Measurements from ENCODE around the gene TLR2. TPM values are rescaled to one million over a fixed set of nuclear protein-coding genes. Genes with fewer than 3 reads are reported as not detected.

The TLR2 gene
- total RNA-seq, 1 donor from 2014 or later: 0.46 TPM

GRCh38 chr4:153643406-153644383 lies 40.4 kb upstream of the TLR2 start:
- Mint-ChIP-seq H3K4me3 (ENCODE audit: unreplicated experiment) (no peak overlapping the region), H3K9me3 (ENCODE audit: unreplicated experiment) (peaks cover 4% of the 10 kb centered on the region), H3K27ac (ENCODE audit: unreplicated experiment) (no peak overlapping the region), H3K4me1 (ENCODE audit: unreplicated experiment) (peaks cover 12% of the 10 kb centered on the region), H3K36me3 (ENCODE audit: unreplicated experiment) (peaks cover 3% of the 10 kb centered on the region), H3K27me3 (ENCODE audit: unreplicated experiment) (no peaks in the 10 kb centered on the region)
- no peak for DNase-seq (ENCODE audit: extremely low spot score, unreplicated experiment)
- TF ChIP-seq CTCF (IDR thresholded peaks at IDR 0.05): peak; percentile 65

- no peak for DNase-seq (ENCODE audit: extremely low spot score, unreplicated experiment)
- H3K36me3 Mint-ChIP-seq (ENCODE audit: unreplicated experiment): peaks cover 3% of the 10 kb centered on the region
- H3K4me1 Mint-ChIP-seq (ENCODE audit: unreplicated experiment): peaks cover 12% of the 10 kb centered on the region
- peak; percentile 27 for TF ChIP-seq CTCF (IDR thresholded peaks at IDR 0.05)
- peaks cover 4% of the 10 kb centered on the region for H3K9me3 Mint-ChIP-seq (ENCODE audit: unreplicated experiment)
- no peak overlapping the region for H3K4me3 Mint-ChIP-seq (ENCODE audit: unreplicated experiment)
- no peaks in the 10 kb centered on the region for H3K27me3 Mint-ChIP-seq (ENCODE audit: unreplicated experiment)
- no peak overlapping the region for H3K27ac Mint-ChIP-seq (ENCODE audit: unreplicated experiment)
Observed at GRCh38 chr4:153645183-153645582, 38.9 kb upstream of the TLR2 start.

GRCh38 chr4:153646261-153646660 lies 37.8 kb upstream of the TLR2 start:
- Mint-ChIP-seq H3K9me3 (ENCODE audit: unreplicated experiment) (peaks cover 4% of the 10 kb centered on the region), H3K4me3 (ENCODE audit: unreplicated experiment) (no peak overlapping the region), H3K36me3 (ENCODE audit: unreplicated experiment) (peaks cover 3% of the 10 kb centered on the region), H3K27me3 (ENCODE audit: unreplicated experiment) (no peaks in the 10 kb centered on the region), H3K27ac (ENCODE audit: unreplicated experiment) (no peak overlapping the region), H3K4me1 (ENCODE audit: unreplicated experiment) (peaks cover 14% of the 10 kb centered on the region)
- no peak for DNase-seq (ENCODE audit: extremely low spot score, unreplicated experiment)
- no peak for TF ChIP-seq CTCF (IDR thresholded peaks at IDR 0.05)

GRCh38 chr4:153646978-153647377 lies 37.1 kb upstream of the TLR2 start:
- DNase-seq (ENCODE audit: extremely low spot score, unreplicated experiment): no peak
- H3K27me3 Mint-ChIP-seq (ENCODE audit: unreplicated experiment): no peaks in the 10 kb centered on the region
- no peak overlapping the region for H3K4me3 Mint-ChIP-seq (ENCODE audit: unreplicated experiment)
- peaks cover 4% of the 10 kb centered on the region for H3K9me3 Mint-ChIP-seq (ENCODE audit: unreplicated experiment)
- H3K27ac Mint-ChIP-seq (ENCODE audit: unreplicated experiment): no peak overlapping the region
- H3K36me3 Mint-ChIP-seq (ENCODE audit: unreplicated experiment): peaks cover 3% of the 10 kb centered on the region
- peaks cover 21% of the 10 kb centered on the region for H3K4me1 Mint-ChIP-seq (ENCODE audit: unreplicated experiment)
- TF ChIP-seq CTCF (IDR thresholded peaks at IDR 0.05): no peak

GRCh38 chr4:153647975-153648374 lies 36.1 kb upstream of the TLR2 start:
- no peak for DNase-seq (ENCODE audit: extremely low spot score, unreplicated experiment)
- H3K4me3 Mint-ChIP-seq (ENCODE audit: unreplicated experiment): no peak overlapping the region
- no peaks in the 10 kb centered on the region for H3K27me3 Mint-ChIP-seq (ENCODE audit: unreplicated experiment)
- TF ChIP-seq CTCF (IDR thresholded peaks at IDR 0.05): no peak
- no peak overlapping the region for H3K27ac Mint-ChIP-seq (ENCODE audit: unreplicated experiment)
- peaks cover 3% of the 10 kb centered on the region for H3K36me3 Mint-ChIP-seq (ENCODE audit: unreplicated experiment)
- peaks cover 26% of the 10 kb centered on the region for H3K4me1 Mint-ChIP-seq (ENCODE audit: unreplicated experiment)
- H3K9me3 Mint-ChIP-seq (ENCODE audit: unreplicated experiment): peaks cover 4% of the 10 kb centered on the region

Data from osteocyte (in vitro differentiated cells).